A549 (cell line): ENCODE measurements around the gene ITPRIPL1. TPM values are rescaled to one million over a fixed set of nuclear protein-coding genes. Genes with fewer than 3 reads are reported as not detected.

Experiments
- ATAC-seq, 2 experiments: fragments of 200-7000 bp in 1 of 2; fragments of >200 bp in 1 of 2; cut with Nextera tagmentation in 1 of 2; cut with Tn5 transposase in 1 of 2; 3 replicates each; pipeline versions ENCODE4 v1.8.0 to v1.9.1; 2018 to 2020; ENCODE audit warnings: mild to moderate bottlenecking in 1 of 2, moderate library complexity in 1 of 2
- CTCF ChIA-PET: fragments of 300-600 bp; sonication (Branson Sonifier 250); formaldehyde crosslinking; extraction: SDS; loops from one replicate; lab custom pipeline; 2021; ENCODE audit warnings: antibody characterized with exemption, inconsistent platforms; lab: Yijun Ruan, JAX
- POLR2A ChIA-PET: fragments of 350-600 bp; formaldehyde crosslinking; extraction: SDS; loops from one replicate; lab custom pipeline; 2021; ENCODE audit warnings: antibody characterized with exemption, inconsistent platforms; lab: Yijun Ruan, JAX
- DNase-seq, 2 experiments: peaks; one replicate each; pipeline versions ENCODE4 v3.0.0 to v3.0.0-alpha.2; 2011 to 2016; ENCODE audit warnings: low read depth in 1 of 2, low spot score in 1 of 2
- FAIRE-seq: peaks from 2 replicates; lab custom pipeline; 2011; peaks lifted over from hg19 to GRCh38; lab: Jason Lieb, UNC
- H3K27ac ChIP-seq, 2 experiments: fragments of >200 bp; sonication (Bioruptor Twin); formaldehyde crosslinking; 3 replicates each; pipeline ENCODE4 v1.5.1; 2016 to 2017
- H3K4me1 ChIP-seq: fragments of >200 bp; sonication (Bioruptor Twin); formaldehyde crosslinking; 3 replicates; pipeline ENCODE4 v1.6.1; 2016
- H3K4me2 ChIP-seq: fragments of >200 bp; sonication (Bioruptor Twin); formaldehyde crosslinking; 3 replicates; pipeline ENCODE4 v1.6.1; 2016
- H3K4me3 ChIP-seq: fragments of >200 bp; sonication (Bioruptor Twin); formaldehyde crosslinking; 3 replicates; pipeline ENCODE4 v1.5.1; 2016
- H3K9me3 ChIP-seq: fragments of >200 bp; sonication (Bioruptor Twin); formaldehyde crosslinking; 3 replicates; pipeline ENCODE4 v1.6.1; 2016
- CBX8 ChIP-seq: fragments of 200-600 bp; sonication (generic); IDR thresholded peaks from 2 replicates; pipeline ENCODE4 v1.6.1; 2016
- CEBPB ChIP-seq, 2 experiments: fragments of >200 bp in 1 of 2; sonication (Bioruptor Twin) in 1 of 2; formaldehyde crosslinking in 1 of 2; IDR thresholded peaks; 2 replicates each; pipeline ENCODE4 v1.6.1; 2012 to 2016
- CHD2 ChIP-seq: fragments of 150-350 bp; IDR thresholded peaks from 2 replicates; pipeline ENCODE4 v1.6.1; 2014; ENCODE audit warnings: low read length; ENCODE audit not compliant: partially characterized antibody
- EHF ChIP-seq: fragments of 250-450 bp; sonication (Bioruptor Pico); IDR thresholded peaks from 2 replicates; pipeline ENCODE4 v1.5.0; 2020; ENCODE audit warnings: mild to moderate bottlenecking
- FOXS1 ChIP-seq: fragments of 250-450 bp; sonication (Bioruptor Pico); IDR thresholded peaks from 2 replicates; pipeline ENCODE4 v1.5.0; 2020; ENCODE audit warnings: mild to moderate bottlenecking, moderate library complexity
- GATA3 ChIP-seq: IDR thresholded peaks from 2 replicates; pipeline ENCODE4 v1.6.1; 2012; ENCODE audit warnings: borderline replicate concordance
- HDAC2 ChIP-seq: fragments of 200-600 bp; sonication (generic); IDR thresholded peaks from 2 replicates; pipeline ENCODE4 v1.6.1; 2016
- HOXA7 ChIP-seq: fragments of 250-450 bp; sonication (Bioruptor Pico); IDR thresholded peaks from 2 replicates; pipeline ENCODE4 v1.5.0; 2020; ENCODE audit warnings: mild to moderate bottlenecking, moderate library complexity
- HOXB5 ChIP-seq: fragments of 250-450 bp; sonication (Bioruptor Pico); IDR thresholded peaks from 2 replicates; pipeline ENCODE4 v1.5.0; 2020; ENCODE audit warnings: mild to moderate bottlenecking, moderate library complexity
- KDM1A ChIP-seq: fragments of 200-600 bp; sonication (generic); IDR thresholded peaks from 2 replicates; pipeline ENCODE4 v1.6.1; 2016; ENCODE audit warnings: low read depth, mild to moderate bottlenecking
- MYC ChIP-seq: IDR thresholded peaks from 2 replicates; pipeline ENCODE4 v1.6.1; 2012; ENCODE audit warnings: mild to moderate bottlenecking, inconsistent platforms, low read length, improper control_type of control experiment, borderline replicate concordance
- NPAS2 ChIP-seq: fragments of 250-450 bp; sonication (Bioruptor Pico); IDR thresholded peaks from 2 replicates; pipeline ENCODE4 v1.8.0; 2022; ENCODE audit warnings: mild to moderate bottlenecking, moderate library complexity, borderline replicate concordance
- NR3C1 ChIP-seq: fragments of >200 bp; sonication (Bioruptor Twin); formaldehyde crosslinking; IDR thresholded peaks from 3 replicates; pipeline ENCODE4 v1.6.1; 2017
- PHF8 ChIP-seq: fragments of 200-600 bp; sonication (generic); IDR thresholded peaks from 2 replicates; pipeline ENCODE4 v1.6.1; 2016; ENCODE audit warnings: low read depth, mild to moderate bottlenecking, antibody characterized with exemption, moderate library complexity, borderline replicate concordance
- POLR2A ChIP-seq: IDR thresholded peaks from 2 replicates; pipeline ENCODE4 v1.6.1; 2012; ENCODE audit warnings: mild to moderate bottlenecking, low read length
- POLR2AphosphoS2 ChIP-seq: conservative IDR thresholded peaks from 2 replicates; pipeline ENCODE4 v1.6.1; 2012; ENCODE audit warnings: low read length, improper control_type of control experiment, inconsistent platforms
- RFX5 ChIP-seq: fragments of 450-650 bp; IDR thresholded peaks from 2 replicates; pipeline ENCODE4 v1.7.1; 2014; ENCODE audit warnings: antibody characterized with exemption, mild to moderate bottlenecking, moderate library complexity
- RNF2 ChIP-seq: fragments of 200-600 bp; sonication (generic); IDR thresholded peaks from 2 replicates; pipeline ENCODE4 v1.6.1; 2016; ENCODE audit warnings: low read depth, mild to moderate bottlenecking, antibody characterized with exemption, moderate library complexity, borderline replicate concordance
- SREBF2 ChIP-seq: fragments of 450-650 bp; IDR thresholded peaks from 2 replicates; pipeline ENCODE4 v1.6.1; 2014; ENCODE audit warnings: mild to moderate bottlenecking, moderate library complexity
- TFCP2L1 ChIP-seq: fragments of 250-450 bp; sonication (Bioruptor Pico); IDR thresholded peaks from 2 replicates; pipeline ENCODE4 v1.5.0; 2021; ENCODE audit warnings: mild to moderate bottlenecking
- ZC3H11A ChIP-seq: fragments of 450-650 bp; IDR thresholded peaks from 2 replicates; pipeline ENCODE4 v1.6.1; 2014; ENCODE audit warnings: antibody characterized with exemption, mild to moderate bottlenecking
- whole genome bisulfite sequencing: methylation state at CpG from one replicate; pipeline ENCODE4 v1.1.6; 2017; ENCODE audit errors: missing lambda C conversion rate; 5-methylcytosine and 5-hydroxymethylcytosine counted together
- polyA plus RNA-seq, 4 experiments: library from polyadenylated mRNA; depleted of rRNA in 3 of 4; stranded (reverse); fragments of >200 nt; fragmentation: RNase III in 1 of 4; extraction: RNeasy Plus Mini Kit Qiagen cat#74134 plus additional on column Dnase treatment in 1 of 4; gene quantifications; 2 replicates in 3 of 4; 3 replicates in 1 of 4; pipeline ENCODE4 v1.2.3, GENCODE V29; 2011 to 2017
- TF ChIP-seq, protein P1 (sequence below): IDR thresholded peaks from 2 replicates; pipeline ENCODE4 v1.6.1; 2012
- TF ChIP-seq, protein P2 (sequence below): fragments of 250-450 bp; sonication (Bioruptor Pico); IDR thresholded peaks from 2 replicates; pipeline ENCODE4 v1.5.0; 2021; ENCODE audit warnings: mild to moderate bottlenecking, moderate library complexity, borderline replicate concordance
- TF ChIP-seq, protein P3 (sequence below): fragments of 150-350 bp; IDR thresholded peaks from 2 replicates; pipeline ENCODE4 v1.6.1; 2014; ENCODE audit warnings: low read depth, mild to moderate bottlenecking, low read length
- TF ChIP-seq, protein P4 (sequence below): IDR thresholded peaks from 2 replicates; pipeline ENCODE4 v1.6.1; 2012
- TF ChIP-seq, protein P5 (sequence below): fragments of 450-650 bp; IDR thresholded peaks from 2 replicates; pipeline ENCODE4 v1.6.1; 2014; ENCODE audit warnings: antibody characterized with exemption

The ITPRIPL1 gene
- polyA plus RNA-seq, 2 of the 4 experiments (the other 2 are of a cell fraction) = not detected

DNA sequence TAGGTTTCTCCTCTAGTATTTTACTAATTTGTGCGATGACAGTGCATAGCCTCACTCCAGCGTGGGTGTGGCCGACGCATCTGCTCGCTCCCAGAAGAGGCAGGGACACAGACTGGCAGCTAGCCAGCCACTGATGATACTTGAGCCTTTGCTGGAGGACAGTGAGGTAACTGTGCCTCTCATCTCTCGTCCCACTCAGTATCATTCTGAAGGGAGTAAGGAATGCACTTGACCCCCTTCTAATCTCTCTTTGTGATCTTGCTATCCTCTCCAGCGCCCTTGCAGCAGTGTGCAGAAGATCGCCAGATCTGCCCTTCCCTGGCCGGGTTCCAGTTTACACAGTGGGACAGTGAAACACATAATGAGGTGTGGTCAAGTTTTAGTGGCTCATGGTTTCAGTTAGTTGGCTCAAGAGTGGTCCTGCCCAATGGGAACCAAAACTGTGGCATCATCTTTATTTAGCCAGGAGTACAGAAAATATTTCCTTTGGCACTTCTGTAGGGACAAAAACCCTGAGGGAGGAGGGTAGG, 28.0 kb downstream of the ITPRIPL1 start:
- ChIA-PET POLR2A (no interaction called here), CTCF (interaction anchor here (0.5 to 0.6 kb wide), 2 partner anchors 79 to 189 kb away, joined by 3 to 4 read pairs; no protein-coding TSS in a partner anchor)
- 95% methylated on average over 9 of the region's 9 CpGs for WGBS
- H3K27ac ChIP-seq = no peak overlapping the region
- H3K4me2 ChIP-seq = no peak overlapping the region
- TF ChIP-seq, protein P1, sequence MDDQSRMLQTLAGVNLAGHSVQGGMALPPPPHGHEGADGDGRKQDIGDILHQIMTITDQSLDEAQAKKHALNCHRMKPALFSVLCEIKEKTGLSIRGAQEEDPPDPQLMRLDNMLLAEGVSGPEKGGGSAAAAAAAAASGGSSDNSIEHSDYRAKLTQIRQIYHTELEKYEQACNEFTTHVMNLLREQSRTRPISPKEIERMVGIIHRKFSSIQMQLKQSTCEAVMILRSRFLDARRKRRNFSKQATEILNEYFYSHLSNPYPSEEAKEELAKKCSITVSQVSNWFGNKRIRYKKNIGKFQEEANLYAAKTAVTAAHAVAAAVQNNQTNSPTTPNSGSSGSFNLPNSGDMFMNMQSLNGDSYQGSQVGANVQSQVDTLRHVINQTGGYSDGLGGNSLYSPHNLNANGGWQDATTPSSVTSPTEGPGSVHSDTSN = no peak
- TF ChIP-seq EHF (CRISPR knock-in tag) (no peak), CHD2 (no peak), SREBF2 (no peak), PHF8 (no peak), POLR2AphosphoS2 (no peak), RFX5 (no peak), FOXS1 (CRISPR knock-in tag) (no peak), CEBPB (IDR thresholded peaks at IDR 0.05) (no peak), MYC (no peak), NR3C1 (no peak), NPAS2 (CRISPR knock-in tag) (no peak), CBX8 (no peak), HOXB5 (CRISPR knock-in tag) (no peak), HDAC2 (no peak)
- TF ChIP-seq, protein P2, sequence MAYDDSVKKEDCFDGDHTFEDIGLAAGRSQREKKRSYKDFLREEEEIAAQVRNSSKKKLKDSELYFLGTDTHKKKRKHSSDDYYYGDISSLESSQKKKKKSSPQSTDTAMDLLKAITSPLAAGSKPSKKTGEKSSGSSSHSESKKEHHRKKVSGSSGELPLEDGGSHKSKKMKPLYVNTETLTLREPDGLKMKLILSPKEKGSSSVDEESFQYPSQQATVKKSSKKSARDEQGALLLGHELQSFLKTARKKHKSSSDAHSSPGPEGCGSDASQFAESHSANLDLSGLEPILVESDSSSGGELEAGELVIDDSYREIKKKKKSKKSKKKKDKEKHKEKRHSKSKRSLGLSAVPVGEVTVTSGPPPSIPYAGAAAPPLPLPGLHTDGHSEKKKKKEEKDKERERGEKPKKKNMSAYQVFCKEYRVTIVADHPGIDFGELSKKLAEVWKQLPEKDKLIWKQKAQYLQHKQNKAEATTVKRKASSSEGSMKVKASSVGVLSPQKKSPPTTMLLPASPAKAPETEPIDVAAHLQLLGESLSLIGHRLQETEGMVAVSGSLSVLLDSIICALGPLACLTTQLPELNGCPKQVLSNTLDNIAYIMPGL (CRISPR knock-in tag) = no peak
- TF ChIP-seq, protein P3, sequence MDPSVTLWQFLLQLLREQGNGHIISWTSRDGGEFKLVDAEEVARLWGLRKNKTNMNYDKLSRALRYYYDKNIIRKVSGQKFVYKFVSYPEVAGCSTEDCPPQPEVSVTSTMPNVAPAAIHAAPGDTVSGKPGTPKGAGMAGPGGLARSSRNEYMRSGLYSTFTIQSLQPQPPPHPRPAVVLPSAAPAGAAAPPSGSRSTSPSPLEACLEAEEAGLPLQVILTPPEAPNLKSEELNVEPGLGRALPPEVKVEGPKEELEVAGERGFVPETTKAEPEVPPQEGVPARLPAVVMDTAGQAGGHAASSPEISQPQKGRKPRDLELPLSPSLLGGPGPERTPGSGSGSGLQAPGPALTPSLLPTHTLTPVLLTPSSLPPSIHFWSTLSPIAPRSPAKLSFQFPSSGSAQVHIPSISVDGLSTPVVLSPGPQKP = no peak
- TF ChIP-seq, protein P4, sequence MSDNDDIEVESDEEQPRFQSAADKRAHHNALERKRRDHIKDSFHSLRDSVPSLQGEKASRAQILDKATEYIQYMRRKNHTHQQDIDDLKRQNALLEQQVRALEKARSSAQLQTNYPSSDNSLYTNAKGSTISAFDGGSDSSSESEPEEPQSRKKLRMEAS = no peak
- H3K4me1 ChIP-seq = no peaks in the 10 kb centered on the region
- no peak overlapping the region for H3K4me3 ChIP-seq
- ATAC-seq (no peak), DNase-seq (no peak), FAIRE-seq (no peak)
- no peaks in the 10 kb centered on the region for H3K9me3 ChIP-seq

DNA sequence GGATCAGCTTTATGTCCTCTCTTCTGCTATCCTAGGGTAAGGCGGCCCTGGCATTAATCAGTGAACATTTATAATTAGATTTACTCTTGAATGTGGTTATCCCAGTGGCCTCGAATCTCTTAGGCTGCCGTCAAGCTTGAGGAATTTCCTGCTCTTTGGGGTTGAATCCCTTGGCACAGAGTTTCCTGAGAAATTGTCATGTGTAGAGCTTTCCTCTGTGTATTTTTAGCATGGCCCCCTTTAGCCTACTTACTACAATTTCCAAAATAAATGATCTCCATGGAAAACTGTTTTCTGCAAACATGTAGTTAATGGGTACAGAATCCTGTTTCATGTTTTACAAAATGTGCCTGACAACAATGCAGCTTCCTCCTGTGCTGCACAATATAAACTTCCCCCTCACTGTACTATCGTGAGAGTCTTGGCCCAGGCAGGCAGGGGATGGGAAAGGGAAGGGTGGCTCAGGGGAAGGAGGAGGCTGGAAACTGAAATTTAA, 28.5 kb downstream of the ITPRIPL1 start:
- no peak for ATAC-seq
- no peak overlapping the region for H3K4me3 ChIP-seq
- no peak for FAIRE-seq
- TF ChIP-seq KDM1A = no peak
- TF ChIP-seq NR3C1 = no peak
- TF ChIP-seq CEBPB (IDR thresholded peaks at IDR 0.05) = no peak
- no peak for TF ChIP-seq EHF (CRISPR knock-in tag)
- TF ChIP-seq HOXA7 = no peak
- no peak for TF ChIP-seq MYC
- TF ChIP-seq, protein P1 = no peak
- no peak for TF ChIP-seq POLR2AphosphoS2
- TF ChIP-seq, protein P3 = no peak
- TF ChIP-seq ZC3H11A = no peak
- no peak for TF ChIP-seq GATA3
- TF ChIP-seq TFCP2L1 (CRISPR knock-in tag) = no peak
- TF ChIP-seq, protein P5, sequence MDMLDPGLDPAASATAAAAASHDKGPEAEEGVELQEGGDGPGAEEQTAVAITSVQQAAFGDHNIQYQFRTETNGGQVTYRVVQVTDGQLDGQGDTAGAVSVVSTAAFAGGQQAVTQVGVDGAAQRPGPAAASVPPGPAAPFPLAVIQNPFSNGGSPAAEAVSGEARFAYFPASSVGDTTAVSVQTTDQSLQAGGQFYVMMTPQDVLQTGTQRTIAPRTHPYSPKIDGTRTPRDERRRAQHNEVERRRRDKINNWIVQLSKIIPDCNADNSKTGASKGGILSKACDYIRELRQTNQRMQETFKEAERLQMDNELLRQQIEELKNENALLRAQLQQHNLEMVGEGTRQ = no peak
- no peak for TF ChIP-seq RNF2
- TF ChIP-seq CHD2 = no peak
- no peak for TF ChIP-seq POLR2A
- 92% methylated on average over 4 of the region's 4 CpGs for WGBS
- H3K9me3 ChIP-seq = no peaks in the 10 kb centered on the region
- H3K27ac ChIP-seq = no peak overlapping the region
- ChIA-PET POLR2A (no interaction called here), CTCF (interaction anchor here (0.6 to 1.1 kb wide), 2 partner anchors 8 to 80 kb away, joined by 3 to 4 read pairs; no protein-coding TSS in a partner anchor)
- H3K4me2 ChIP-seq = no peak overlapping the region
- no peak for DNase-seq
- no peaks in the 10 kb centered on the region for H3K4me1 ChIP-seq
